B cell (primary cell): ENCODE data around the gene ZMYND10.

ENCODE experiments used
- EZH2 ChIP-seq: IDR thresholded peaks from 2 replicates; pipeline ENCODE4 v1.6.1; 2012; ENCODE audit warnings: borderline replicate concordance, low read depth, mild to moderate bottlenecking, moderate library complexity, low read length; ENCODE audit not compliant: insufficient read depth, poor library complexity, severe bottlenecking
- TF ChIP-seq, protein P1 (sequence below): fragments of 200-600 bp; IDR thresholded peaks from one replicate; pipeline ENCODE4 v1.8.0; 2022; ENCODE audit warnings: antibody characterized with exemption, mild to moderate bottlenecking

DNA sequence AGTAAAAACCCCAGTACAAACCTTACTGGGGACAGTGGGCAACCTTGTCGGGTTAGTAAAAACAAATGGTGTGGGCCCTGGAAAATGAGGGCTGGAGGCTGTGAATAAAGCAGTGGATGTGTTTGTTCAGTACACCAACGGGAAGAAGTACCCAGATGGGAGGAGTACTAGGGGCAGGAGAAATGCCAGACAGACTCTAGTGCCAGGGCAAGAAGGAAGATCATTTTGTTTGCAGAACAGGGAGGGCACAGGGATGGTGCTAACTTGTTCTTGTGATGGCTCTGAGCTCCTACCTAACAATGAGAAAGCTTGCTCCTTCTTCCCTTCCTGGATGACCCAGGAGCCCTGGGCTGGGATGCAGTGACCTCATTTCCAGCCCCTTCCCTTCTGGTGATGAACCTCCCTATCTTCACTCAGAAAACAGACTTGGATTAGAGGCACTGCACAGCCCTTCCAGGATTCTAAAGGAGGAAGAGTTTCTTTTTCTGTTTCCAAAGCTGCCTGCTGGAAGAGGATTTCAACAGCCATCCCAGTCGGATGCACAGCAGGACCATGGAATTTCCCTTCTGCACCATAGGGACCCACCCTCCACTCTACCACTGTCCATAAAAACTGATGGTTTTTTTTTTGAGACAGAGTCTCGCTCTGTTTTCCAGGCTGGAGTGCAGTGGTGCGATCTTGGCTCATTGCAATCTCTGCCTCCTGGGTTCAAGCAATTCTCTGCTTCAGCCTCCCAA is 11.0 kb downstream of the ZMYND10 start:
- TF ChIP-seq, protein P1, sequence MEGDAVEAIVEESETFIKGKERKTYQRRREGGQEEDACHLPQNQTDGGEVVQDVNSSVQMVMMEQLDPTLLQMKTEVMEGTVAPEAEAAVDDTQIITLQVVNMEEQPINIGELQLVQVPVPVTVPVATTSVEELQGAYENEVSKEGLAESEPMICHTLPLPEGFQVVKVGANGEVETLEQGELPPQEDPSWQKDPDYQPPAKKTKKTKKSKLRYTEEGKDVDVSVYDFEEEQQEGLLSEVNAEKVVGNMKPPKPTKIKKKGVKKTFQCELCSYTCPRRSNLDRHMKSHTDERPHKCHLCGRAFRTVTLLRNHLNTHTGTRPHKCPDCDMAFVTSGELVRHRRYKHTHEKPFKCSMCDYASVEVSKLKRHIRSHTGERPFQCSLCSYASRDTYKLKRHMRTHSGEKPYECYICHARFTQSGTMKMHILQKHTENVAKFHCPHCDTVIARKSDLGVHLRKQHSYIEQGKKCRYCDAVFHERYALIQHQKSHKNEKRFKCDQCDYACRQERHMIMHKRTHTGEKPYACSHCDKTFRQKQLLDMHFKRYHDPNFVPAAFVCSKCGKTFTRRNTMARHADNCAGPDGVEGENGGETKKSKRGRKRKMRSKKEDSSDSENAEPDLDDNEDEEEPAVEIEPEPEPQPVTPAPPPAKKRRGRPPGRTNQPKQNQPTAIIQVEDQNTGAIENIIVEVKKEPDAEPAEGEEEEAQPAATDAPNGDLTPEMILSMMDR: no peak
- no peak for TF ChIP-seq EZH2
